GM19467 (cell line): Measurements from ENCODE around the gene CMTM2.
"Not testable (repeated sequence)": the region's sequence is repeated elsewhere in the genome, so short reads cannot be mapped to it uniquely, and the experiment has no call there.

Experiments
- ATAC-seq: cut with Tn5 transposase; IDR thresholded peaks from one replicate; pipeline ENCODE4 v1.9.1; 2021; ENCODE audit warnings: mild to moderate bottlenecking, moderate library complexity; ENCODE audit not compliant: unreplicated experiment

Gene CMTM2

DNA sequence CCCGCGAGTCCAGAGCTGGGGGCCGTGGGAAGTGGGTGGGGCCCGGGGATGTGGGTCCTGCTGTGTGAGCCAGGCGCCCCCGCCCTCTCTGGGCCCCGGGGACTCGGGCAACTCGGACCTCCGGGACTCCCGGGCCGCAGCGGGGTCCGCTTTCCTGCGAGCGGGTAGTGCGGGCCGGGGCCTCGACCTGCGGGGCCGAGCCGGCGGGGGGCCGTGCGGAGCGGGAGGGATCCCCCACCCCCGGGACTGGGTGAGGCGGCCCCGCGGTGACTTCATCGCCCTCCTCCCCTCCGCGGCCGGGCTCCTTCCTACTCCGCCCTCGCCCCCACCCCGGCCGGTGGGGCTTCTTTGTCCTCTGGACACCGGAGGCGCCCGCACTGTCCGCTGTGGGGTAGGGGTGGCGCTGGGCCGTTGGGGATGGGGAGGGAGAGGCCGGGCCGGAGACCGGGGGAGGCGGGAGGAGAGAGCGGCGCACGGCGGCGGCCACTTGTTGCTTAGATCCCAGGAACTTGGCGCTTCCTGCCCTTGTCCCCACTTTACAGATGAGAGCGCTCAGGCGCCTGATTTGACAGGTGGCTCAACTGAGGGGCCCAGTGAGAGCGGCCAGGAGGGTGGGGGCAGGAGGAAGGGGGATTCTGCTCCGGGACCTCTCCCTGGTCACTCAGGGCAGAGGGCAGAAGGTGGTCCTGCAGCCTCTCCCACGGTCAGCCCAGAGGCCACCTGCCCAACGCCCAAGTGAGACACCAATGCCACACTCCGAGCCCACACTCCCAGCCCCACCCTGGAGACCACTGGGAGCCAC is 26.1 kb downstream of the CMTM2 start:
- peak; percentile 3 for ATAC-seq

DNA sequence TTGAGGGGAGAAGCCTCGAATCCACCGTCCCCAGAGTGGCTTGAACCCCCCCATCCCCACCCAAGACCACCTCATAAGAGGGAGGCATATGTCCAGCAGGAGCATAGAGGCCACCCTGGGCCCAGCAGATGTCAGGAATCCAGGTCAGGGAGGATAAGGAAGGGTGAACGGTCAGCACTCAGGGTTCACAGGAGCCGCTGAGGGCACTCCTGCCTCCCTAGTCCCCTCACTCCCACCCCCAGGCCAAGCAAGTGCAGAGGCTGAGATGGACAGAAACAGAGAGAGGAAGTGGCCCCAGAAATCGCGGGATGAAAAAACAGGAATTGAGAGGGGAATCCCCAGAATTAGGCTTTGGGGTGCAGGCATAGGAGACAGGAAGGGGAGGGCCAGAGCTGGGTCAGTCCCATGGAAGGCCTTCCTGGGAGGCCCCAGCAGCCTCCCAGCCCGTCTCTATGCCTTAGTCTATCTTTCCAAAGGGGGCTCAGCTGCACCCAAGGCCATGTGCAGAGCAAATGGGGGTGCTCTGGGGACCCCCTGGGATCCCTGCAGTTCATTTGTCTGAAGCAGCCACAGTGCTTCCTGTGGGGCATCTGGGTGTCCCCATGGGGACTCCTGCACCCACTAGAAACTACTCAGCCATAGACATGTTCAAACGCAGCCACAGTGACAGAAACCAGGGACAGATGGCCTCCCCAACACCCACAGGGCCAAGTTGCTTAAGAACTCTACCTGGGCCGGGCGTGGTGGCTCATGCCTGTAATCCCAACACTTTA is 26.9 kb downstream of the CMTM2 start:
- peak; percentile 45 for ATAC-seq

DNA sequence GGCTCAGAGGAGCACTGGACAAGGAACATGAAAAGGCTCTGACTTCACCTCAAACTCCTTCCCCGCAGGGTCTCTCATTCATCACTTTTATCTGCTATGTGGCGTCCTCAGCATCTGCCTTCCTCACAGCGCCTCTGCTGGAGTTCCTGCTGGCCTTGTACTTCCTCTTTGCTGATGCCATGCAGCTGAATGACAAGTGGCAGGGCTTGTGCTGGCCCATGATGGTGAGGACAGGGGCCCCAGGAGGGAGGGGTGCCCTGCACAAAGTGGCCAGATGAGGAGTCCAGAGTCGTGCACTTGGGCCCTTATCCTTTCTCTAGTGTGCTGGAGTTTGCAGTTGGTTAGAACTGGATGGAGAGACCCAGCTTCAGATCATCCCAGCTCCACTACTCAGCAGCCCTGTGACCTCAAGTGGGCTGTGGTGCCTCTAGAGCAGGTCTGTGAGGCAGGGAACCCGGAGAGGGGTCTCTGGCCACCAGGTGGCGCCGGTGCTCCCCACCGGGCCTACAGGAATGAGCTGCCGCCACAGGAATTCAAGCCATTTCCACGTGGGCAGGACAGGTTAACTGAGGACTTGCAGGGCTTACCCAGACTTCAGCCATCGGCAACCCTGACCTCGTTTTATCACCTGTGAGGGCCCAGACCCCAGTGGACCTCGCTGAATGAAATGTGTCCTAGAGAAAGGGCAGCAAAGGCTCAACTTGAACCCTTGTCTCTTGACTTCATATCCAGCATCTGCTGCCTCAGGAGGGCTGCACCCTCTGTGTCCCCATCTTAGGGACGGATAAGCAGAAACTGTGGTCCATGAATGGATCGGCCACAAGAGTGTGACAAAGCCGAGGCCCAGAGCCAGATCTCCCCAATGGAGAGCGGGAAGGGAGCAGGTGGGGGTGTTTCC is 29.2 kb downstream of the CMTM2 start:
- no peak for ATAC-seq

DNA sequence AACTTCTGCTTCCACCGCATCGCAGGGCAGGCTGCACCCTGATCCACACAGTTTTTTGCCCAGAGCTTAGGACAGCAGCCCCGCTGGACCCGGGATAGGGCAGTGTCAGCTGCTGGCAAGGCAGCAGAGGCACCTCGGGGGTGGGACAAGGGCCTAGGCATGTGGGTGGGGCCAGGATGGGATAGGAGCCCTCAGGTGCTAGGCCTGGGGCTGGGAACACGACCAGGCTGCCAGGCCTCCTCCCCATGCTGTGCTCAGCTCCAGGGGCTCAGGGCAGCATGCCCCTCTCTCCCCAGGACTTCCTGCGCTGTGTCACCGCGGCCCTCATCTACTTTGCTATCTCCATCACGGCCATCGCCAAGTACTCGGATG is 29.9 kb downstream of the CMTM2 start:
- ATAC-seq = no peak

DNA sequence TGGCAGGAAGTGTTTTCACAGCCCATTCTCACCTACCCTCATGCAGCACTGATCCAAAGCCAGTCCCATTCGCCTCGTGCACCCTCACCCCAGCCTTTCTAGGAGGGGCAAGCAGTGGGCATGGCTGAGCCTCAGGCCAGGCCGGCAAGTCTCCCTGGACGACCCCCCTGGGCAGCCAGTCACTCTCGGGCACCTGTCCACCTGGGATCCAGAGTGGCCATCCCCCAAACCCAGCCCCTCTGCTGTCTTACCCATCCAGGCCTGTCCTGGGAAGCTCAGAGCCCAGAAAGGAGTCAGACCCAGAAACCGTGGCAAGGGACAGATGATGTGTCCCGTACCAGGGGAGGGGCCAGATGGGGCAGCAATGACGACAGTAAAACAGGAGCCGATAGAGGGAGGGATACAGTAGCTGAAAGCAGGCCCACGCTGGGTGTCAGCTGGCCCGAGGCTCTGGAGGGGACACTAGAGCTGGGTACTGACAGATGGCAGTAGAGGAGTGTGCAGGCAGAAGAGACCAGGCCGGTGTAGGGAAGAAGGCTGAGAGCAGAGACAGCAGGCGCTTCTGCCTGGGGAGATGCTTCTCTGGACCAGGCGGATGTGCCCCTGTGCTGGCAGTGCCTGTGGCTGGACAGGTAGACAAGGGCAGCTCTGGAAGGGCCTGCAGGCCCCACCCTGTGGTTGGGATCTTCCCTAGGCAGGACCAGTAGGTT is 31.0 kb downstream of the CMTM2 start:
- no peak for ATAC-seq

DNA sequence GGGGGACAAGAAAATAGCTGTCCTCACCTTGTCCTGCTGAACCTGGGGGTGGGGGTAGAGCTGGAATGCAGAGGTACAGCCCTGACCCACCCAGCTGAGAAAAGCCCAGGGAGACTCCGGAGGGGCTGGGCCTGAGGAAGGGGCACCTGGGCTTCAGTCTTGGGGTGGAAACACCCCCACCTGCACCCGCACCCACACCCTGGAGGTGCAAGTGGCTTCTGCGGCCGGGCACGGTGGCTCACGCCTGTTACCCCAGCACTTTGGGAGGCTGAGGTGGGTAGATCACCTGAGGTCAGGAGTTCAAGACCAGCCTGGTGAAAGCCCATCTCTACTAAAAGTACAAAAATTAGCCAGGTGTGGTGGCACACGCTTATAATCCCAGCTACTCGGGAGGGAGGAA is 32.6 kb downstream of the CMTM2 start:
- not testable (repeated sequence) for ATAC-seq

DNA sequence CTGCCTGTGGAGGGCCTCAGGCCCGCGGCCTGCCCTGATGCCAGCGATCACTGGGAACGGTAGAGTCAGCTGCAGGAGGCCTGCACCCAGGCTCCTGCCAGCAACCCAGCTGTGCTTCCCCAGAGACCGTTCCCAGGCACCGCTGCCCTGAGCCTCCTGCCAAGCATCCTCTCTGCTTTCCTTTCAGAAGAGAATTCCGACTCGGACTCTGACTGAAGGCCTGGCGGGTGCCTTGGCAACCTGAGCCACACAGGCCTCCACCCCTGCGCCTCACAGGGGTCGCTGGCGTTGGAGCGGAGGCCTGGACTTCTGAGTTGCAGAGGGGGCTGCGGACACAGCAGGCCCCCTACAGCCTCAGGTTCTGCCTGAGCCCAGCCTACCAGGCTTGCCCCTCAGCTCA is 33.2 kb downstream of the CMTM2 start:
- no peak for ATAC-seq

DNA sequence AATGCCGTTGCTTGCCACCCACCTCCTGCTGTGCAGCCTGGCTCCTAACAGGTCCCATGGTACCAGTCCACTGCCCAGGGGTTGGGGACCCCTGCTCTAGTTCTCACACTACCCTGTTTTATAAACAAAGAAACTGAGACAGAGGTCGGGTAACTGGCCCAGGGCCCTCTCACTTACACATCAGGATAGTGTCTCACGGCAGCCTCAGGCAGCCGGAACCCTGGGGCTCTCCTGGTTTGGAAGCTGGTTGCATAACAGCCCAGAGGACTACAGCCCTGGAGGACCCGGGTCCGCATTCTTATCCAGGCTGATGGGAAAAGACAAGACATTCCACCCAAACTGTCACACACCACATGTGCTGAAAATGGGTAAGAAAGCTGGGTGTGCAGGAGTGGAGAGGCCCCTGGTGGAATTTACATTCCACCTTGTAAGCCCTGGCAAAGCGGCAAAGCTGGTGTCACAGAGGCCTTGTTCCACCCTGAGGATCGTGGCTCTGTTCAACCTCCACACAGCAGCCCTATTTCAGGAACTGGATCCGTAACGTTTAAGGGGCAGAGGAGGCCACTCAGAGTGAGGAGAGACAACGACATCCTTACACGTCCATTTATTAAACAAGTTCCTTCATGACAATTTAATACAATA is 35.0 kb downstream of the CMTM2 start:
- ATAC-seq = no peak

DNA sequence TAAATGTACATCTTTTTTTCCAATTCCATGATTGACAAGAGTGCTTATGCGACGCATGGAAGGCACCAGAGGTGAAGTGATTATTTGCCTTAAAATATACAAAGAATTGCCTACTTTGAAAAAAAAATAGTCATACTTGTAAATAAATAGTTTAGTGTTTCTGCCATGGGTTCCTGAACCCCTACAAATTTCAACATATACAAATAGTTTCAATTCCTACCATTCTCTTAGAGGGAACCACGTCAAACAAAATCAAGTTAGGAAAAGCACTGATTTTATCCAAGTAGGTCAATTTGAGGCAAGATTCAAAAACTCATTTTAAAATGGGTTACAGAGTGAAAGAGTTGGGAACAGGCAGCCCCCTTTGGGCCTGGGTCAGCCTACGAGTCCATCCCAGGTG is 36.9 kb downstream of the CMTM2 start:
- ATAC-seq = no peak

DNA sequence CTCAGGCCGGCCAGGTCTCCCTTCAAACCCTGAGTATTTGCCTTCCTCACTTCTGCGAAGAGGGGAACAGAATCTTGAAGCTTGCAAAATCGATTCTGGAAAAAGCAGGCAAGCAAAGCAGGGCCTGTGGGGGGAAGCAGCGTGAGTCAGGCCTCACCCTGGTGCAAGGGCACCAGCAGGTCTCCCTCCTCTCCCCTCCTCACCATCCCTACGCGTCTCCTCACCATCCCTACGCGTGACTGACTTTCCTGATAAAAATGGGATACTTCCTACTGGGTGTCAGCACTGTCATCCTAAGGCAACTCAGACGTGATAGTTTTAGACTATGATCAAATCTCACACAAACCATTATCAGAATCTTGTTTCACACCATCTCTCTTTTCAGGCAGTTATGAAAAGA is 37.3 kb downstream of the CMTM2 start:
- no peak for ATAC-seq

DNA sequence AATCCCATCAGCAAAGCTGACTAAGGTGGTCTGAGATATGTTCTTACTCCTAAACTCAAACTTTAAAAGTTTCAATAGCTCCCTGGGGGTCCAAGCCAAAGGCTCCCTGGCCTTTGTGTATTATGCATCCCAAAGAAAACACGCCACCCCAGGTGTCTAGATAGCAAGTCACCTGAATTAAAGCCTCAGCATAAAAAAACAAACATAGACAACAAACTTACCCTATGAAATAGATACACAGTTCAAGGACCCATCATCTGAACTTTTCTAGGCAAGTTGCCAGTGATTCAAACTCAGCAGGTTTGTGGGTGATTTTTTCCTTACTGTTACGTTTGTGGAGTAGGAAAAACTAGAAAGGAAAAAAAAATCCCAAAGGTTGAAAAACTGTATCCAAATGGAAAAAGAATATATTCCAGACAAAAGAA is 37.8 kb downstream of the CMTM2 start:
- no peak for ATAC-seq

DNA sequence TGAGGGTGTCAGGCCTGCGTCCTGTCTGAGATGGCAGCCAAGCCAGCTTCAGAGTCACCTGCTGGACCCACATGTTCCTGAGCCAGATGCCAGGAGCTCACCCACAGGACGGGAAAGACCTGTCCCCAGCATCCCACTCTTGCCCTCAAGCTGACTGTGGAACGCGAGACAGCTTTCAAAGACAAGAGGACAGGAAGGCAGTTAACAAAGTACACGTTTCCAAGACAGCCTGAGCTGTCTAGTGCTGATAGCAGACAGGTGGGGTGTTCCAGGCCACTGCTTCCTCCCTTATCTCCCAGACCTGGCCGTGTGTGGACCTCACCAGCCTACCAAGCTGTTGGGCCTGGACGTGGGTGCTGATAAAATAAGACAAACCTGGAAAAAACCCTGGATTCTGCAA is 38.5 kb downstream of the CMTM2 start:
- no peak for ATAC-seq

DNA sequence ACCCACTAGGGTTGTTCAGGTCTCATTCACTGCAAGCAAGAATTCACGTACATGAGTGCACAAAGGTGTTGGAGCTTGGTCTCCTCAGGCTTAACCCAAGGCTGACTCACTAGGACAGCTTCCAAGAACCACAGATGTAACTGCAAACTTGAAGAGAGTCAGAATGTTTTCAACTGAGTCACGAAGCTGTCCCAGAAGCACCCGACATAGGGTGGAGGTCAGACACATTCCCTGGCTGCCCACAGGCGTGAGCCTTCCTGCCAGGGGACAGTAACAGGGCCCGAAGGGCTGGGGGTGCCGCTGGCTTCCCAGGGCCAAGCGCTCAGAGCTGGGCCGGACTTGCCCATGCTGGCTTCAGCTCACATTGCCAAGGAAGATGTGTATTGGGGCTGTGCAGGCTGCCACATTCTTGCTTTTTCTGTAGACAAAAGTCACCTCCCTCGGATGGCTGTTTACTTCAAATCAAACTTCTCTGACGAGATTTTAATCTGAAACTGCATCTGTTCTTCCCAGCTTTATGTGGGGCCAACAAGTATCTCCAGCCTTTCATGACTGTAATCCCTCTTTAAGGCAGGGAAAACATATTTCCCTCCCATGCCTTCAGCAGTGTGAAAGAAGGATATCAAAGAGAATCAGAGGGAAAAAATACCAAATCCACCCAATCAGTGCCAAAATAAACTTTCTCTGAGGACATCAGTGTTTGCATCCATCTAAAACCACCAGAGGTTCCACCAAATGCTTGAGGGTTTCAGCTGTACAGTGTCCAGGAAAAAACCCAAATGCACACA is 39.5 kb downstream of the CMTM2 start:
- no peak for ATAC-seq

DNA sequence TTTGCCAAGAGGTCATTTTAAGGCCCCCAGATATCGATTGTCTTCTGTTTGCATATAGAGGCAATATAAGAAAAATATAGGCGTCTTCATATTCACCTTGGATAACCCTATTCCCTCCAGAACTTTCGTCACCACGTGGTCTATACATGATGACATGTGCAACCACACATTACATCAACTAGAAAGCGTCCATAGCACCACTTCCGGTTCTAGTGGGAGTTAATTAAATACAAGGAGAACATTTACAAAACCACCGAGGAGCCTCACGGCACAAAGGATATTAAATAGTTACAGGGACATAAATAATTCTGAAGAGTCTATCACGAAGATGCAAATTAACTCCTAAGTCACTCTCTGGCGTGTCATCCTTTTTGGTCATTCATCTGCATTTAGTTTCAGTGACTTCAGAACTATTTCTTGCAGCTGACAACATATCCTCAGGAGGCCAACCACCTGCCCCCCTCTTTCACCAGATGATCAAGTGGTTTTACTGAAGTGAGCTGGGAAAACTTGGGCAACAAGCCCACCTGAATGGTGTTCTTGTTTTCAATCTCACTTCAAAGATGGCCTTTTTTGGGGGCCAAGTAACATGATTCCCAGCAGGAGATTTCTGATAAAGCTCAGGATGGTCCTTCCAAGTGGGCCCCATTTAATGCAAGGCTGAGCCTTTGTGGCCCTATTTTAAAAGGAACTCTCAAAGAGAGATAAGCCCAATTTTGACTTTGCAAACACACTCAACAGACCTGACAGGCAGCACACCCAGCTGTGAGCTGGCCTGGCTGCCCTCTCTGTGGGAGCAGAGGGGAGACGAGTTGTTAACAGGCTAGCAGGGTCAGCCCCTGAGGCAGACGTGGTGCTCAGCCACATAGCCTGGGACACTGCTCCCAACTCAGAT is 40.5 kb downstream of the CMTM2 start:
- ATAC-seq = no peak

DNA sequence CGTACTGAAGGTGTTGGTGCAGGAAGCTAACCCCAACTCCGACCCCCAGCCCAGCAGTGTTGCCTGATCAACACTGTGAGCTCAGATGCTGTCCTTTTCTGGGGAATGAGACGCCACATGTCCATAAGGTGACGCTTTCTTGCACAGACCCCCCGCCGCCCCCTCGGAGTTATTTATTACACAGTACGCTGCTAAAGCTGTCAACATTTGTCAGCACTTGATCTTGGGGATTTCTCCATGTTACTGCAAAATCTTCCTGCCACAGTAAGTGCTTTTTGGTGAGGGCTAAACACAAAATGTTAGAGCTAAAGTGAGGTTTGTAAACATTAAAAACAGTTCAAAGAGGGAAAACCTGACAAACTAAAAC is 41.1 kb downstream of the CMTM2 start:
- ATAC-seq = no peak

DNA sequence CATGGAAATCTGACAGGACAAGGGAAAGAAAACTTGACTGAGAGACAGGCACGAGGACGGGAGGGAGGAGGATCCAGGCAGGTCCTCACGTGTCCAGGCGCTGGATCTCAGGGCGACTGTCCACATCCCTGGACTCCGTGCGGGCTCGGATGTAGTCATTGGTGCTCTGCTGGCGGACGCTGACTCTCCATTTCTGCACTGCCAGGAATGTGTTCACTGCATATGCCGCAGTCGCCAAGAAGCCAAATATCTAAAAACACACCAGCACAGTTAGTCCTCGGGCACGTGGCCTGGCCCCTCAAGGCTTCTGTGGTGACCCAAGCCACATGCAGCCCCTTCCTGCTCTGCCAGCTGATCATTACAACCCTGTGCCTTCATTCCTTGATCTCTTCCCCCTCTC is 42.7 kb downstream of the CMTM2 start:
- no peak for ATAC-seq

DNA sequence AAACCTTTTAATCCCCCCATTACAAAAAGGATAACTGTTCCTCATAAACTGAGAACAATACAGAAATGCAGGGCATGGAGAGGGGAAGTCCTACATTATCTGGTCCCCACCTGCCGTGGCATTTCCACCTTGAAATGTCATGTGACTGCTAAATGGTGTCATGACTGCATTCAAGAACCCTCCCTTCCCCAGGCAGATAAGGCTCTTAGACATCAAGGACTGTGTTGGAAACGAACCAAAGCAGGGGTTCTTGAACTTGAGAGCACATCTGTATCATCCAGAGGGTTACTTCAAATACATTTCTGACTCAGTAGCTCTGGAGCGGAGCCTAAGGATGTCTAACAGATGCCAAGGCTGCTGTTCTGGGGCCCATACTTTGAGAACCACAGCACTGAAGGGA is 43.6 kb downstream of the CMTM2 start:
- ATAC-seq = no peak

DNA sequence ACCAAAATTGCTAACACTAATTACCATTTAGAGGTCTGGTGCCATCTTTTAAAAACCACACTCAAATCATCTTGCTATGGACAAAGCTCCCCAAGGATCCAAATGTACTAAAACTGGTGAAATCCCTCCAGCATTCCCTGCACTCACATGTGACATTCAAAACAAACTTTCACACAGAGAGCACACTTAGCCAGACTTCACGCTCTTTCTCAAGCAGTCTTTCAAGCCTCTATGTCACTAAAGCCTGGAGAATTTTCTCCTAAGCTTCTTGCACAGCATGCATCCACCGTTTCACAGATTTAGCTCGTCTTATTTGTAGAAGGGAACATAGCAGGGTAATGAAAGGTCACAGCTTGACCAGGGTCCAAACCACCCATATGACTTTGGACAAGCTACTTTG is 44.5 kb downstream of the CMTM2 start:
- ATAC-seq = no peak
